Stimulated activated CD4-positive, alpha-beta T cell treated with anti-CD3 and anti-CD28 coated beads, Interleukin-15, amount 100 ng/mL, for 24 hours (primary cell): ENCODE measurements around the gene ATF1.
"Not testable (repeated sequence)": the region's sequence is repeated elsewhere in the genome, so short reads cannot be mapped to it uniquely, and the experiment has no call there.

Source experiments
- DNase-seq: peaks from one replicate; pipeline ENCODE4 v3.0.0-alpha.2; 2020

Gene ATF1

DNA sequence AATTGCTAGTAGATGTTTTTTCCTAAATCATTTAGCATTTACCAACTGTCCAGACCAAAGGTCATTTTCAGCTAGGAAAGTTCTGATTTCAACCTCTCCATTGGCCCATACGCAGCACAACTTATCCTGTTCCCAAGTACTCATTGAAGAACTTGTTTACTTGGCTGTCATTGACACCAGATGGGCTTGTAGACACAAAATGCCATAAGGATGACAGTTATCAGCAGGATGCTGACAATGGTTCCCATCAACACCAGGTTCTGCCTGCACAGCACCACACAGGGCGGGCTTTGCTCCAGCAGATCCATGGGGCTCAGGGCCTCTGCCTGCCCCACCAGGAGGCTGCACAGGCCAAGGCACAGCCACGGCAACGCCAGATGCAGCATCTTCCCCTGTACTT is 42.3 kb downstream of the ATF1 start:
- DNase-seq, result no peak

DNA sequence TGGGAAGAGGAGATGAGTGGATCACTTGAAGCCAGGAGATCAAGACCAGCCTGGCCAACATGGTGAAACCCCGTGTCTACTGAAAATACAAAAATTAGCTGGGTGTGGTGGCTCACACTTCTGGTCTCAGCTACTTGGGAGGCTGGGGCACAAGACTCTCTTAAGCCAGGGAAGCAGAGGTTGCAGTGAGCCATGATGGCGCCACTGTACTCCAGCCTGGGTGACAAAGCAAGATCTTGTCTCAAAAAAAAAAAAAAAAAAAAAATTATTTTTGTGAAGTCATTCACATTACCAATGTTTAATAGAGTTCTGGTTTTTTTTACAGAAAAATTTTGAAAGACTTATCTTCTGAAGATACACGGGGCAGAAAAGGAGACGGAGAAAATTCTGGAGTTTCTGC is 45.2 kb downstream of the ATF1 start:
- DNase-seq, result not testable (repeated sequence)

DNA sequence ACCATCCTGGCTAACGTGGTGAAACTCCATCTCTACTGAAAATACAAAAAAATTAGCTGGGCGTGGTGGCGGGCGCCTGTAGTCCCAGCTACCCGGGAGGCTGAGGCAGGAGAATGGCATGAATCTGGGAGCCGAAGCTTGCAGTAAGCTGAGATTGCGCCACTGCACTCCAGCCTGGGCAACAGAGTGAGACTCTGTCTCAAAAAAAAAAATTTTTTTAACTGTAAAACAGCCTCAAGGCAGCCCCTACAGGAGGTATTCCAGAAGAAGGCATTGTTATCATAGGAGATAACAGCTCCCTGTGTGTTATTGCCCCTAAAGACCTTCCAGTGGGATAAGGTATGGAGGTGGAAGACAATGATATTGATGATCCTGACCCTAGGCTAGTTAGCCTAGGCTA is 51.0 kb downstream of the ATF1 start:
- DNase-seq, result not testable (repeated sequence)

DNA sequence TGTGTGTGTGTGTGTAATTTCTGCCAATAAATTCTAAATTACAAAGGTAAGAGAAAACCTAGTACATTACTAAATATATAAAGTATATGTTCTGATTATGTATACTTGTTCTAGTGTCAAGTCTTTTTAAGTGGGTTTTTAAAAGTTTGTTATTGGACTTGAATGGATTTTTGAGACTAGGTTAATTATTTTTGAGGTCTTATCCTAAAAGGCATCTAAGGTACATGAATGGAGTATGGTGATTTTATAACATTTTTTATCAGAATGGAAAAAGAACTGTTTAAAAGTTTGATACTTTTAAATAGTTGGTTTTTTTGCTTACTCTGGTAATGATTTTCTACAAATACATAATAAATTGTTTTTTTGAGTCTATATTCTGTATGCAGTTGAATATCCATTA is 56.3 kb downstream of the ATF1 start:
- DNase-seq, result no peak

DNA sequence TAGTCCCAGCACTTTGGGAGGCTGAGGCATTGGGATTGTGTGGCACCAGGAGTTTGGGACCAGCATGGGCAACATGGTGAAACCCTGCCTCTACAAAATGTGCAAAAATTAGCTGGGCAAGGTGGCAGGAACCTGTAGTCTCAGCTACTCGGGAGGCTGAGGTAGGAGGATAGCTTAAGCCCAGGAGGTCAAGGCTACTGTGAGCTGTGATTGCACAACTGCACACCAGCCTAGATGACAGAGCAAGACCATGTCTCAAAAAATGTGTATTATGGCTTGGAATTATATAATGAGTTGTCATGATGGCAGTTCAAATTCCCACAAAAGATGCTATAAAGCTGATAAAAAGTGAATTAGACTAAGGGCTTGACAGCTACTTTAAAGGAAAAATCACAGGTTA is 58.2 kb downstream of the ATF1 start:
- DNase-seq, result no peak

DNA sequence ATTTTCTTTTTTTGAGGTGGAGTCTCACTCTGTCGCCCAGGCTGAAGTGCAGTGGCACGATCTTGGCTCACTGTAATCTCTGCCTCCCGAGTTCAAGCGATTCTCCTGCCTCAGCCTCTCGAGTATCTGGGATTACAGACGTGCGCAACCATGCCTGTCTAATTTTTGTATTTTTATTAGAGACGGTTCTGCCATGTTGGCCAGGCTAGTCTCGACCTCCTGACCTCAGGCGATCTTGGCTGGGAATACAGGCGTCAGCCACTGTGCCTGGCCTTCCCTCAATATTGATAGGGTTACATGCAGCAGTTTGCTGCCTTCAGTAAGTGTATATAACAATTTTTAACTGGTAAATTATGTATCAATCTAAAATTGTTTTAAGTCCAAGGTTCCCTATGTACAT is 59.8 kb downstream of the ATF1 start:
- not testable (repeated sequence) for DNase-seq

DNA sequence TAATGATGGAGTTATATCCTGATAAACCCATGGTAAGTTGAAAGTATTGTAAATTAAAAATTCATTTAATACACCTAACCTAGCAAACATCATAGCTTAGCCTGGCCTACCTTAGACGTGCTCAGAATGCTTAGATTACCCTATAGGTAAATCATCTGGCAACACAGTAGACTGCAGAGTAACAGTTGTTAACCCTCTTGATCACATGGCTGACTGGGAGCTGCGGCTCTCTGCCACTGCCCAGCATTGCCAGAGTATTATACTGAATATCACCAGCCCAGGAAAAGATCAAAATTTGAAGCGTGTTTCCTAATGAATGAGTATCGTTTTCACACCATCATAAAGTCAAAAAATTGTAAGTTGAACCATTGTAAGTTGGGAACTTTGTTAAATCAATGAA is 61.0 kb downstream of the ATF1 start:
- DNase-seq, result no peak

DNA sequence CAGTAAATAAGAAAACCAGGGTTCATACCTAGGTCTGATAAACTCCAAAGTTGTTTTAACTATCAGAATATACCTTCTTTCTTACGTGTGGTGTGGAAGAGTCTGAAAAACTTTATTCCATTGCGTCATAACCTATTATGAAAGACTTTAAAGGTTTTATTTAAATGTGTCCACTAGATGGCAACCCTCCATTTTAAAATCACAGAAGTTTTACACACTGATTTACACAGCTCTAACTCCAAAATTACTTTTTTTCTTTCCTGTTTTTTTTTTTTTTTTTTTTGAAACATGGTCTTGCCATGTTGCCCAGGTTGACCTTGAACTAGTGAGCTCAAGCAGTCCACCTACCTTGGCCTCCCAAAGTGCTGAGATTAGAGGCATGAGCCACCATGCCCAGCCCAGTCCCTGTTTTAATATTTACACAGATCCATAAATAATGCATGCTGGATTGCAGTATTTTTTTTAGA is 61.5 kb downstream of the ATF1 start:
- DNase-seq, result no peak

DNA sequence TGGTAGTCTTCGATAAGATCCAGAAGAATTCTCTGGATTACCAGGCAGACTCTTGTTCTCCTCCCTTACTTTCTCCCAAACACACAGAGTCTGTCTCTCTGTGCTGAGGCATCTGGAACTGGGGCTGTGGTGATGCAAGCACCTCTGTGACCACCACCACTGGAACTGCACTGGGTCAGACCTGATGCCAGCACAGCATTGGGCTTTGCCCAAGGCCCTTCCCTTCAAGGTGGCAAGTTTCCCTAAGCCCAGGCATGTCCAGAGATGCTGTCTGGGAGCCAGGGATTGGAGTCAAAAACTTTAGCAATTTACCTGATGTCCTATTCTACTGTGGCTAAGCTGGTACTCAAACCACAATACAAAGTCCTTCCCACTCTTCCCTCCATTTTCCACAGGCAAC is 64.2 kb downstream of the ATF1 start:
- DNase-seq, result no peak

DNA sequence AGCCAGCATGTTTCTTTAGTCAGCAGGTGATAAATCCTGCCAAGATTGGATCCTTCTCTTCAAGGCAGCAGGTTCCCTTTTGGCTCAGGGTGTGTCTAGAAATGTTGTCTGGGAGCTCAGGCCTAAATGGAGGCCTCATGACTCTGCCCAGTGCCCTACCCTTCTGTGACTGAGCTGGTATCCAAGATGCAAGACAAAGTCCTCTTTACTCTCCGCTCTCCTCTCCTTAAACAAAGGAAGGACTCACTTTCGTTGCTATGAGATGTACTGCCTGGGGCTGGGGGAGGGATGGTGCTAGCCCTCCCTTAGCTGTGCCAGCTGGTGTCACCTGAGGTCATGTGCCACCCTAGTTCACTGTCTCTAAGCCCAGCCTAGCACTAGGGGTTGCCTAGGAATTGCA is 65.0 kb downstream of the ATF1 start:
- no peak for DNase-seq

DNA sequence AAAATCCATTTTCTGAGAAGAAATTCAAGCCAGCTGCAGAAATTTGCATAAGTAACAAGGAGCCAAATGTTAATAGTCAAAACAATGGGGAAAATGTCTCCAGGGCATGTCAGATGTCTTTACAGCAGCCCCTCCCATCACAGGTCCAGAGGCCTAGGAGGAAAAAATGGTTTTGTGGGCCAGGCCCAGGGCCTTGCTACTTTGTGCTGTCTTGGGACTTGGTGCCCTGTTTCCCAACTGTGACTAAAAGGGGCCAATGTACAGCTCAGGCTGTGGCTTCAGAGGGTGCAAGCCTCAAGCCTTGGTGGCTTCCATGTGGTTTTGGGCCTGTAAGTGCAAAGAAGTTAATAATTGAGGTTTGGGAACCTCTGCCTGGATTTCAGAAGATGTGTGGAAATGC is 69.9 kb downstream of the ATF1 start:
- DNase-seq, result not testable (repeated sequence)

DNA sequence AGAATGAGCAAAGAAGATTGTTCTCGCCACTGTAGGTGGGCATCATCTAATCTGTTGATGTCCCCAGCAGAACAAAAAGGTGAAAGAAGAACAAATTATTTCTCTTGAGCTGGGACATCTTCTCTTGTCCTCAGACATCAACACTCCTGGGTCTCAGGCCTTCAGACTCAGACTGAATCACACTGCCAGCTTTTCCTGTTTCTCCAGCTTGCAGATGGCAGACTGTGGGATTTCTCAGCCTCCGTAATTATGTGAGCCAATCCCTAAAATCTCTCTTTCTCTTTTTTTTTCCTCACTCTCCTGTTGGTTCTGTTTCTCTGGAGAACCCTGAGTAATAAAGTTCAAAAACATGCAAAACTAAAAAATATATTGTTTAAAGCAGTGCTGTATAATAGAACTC is 75.1 kb downstream of the ATF1 start:
- DNase-seq, result no peak

DNA sequence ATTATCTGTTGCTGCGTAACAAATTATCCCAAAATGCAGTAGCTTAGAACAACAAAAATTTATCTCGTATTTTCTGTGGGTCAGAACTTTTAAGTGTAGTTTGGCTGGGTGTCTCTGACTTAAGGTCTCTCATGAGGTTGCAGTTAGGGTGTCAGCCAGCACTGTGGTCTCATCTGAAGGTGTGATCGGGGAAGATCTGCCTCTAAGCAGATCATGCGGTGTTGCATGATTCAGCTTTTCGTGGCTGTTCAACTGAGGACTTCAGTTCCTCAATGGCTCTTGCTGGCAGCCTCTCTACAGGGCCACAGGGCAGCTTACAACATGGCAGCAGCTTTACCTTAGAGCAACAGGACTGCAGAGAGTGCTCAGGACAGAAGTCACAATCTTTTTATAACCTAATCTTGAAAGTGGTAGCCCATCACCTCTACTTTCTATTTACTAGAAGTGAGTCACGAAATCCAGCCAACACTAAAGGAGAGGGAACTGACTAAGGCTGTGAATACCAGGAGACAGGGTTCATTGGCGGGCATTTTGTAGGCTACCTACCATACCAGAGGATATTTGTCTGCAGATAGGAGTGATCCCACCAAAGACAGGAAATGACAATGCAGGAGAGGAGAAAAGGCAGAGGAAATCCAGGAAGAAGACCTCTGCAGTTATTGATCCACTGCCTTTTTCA is 77.0 kb downstream of the ATF1 start:
- no peak for DNase-seq

DNA sequence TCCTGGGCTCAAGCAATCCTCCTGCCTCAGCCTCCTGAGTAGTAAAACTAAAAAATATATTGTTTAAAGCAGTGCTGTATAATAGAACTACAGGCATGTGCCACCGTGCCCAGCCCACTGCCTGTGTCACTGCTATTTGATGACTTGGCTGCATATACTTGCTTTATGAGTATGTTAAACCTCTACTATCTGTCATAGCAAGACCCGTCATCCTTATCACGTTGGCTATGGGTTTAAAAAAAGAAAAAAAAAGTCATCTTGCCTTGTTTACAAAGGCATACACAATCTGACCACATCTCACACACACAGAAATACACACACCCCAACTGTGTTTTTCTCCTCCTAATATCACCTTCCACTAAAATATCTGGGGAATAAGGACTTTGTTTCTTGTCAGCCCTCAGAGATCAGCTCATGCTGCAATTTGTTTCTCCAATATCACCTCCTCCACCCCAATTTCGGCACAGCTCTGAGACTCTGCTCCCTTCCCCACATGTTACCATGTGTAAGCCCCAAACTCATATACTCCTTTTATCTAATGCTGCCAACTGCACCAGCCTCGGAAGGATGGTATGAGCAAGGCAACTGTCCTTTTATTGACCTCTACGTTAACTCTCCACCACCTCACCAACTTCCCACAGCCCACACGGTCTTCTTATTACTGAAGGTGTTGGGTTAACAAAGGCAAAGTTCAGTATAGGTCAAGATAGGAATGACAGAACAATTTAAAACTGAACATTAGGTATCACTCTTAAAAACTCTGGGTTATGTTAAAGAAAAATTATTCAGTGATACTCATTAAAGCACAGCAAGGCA is 78.0 kb downstream of the ATF1 start:
- no peak for DNase-seq

DNA sequence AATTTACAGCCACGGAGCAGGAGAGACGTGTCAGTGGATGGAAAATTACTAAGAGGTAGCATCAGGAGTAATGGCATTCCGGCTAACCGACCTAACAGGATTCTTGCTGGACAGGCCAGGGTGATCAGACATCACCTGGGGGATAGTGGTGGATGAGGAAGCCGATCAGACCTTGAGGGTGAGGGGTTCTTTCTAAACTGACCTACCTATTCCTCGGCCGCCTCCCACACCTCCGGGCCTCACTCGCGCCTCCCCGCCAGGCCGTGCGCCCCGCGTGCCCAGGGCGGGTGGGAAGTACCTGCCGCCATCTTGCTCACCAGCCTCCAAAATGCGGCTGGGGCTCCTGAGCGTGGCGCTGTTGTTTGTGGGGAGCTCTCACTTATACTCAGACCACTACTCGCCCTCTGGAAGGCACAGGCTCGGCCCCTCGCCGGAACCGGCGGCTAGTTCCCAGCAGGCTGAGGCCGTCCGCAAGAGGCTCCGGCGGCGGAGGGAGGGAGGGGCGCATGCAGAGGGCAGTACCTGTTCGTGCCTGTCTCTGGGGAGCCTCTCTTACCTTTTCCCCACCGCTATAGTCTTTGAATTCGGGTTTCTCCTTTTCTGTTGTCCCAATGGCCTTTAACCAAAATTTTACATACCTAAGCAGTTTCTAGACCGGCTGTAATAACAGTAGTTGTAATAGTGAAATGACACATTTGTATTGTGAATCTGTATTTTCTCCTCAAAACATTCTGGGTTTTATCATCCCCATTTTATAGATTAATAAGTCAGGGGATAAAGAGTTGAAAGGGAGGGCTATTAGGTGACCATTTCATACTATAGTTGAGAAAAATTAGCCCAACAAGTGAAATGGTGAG is 79.0 kb downstream of the ATF1 start, which contains the start of gene TMPRSS12:
TSS of gene TMPRSS12 (plus strand) at position 290 of the 857 bp plus-strand sequence. CDS start at position 329, 39 bp downstream.
- DNase-seq, result no peak

DNA sequence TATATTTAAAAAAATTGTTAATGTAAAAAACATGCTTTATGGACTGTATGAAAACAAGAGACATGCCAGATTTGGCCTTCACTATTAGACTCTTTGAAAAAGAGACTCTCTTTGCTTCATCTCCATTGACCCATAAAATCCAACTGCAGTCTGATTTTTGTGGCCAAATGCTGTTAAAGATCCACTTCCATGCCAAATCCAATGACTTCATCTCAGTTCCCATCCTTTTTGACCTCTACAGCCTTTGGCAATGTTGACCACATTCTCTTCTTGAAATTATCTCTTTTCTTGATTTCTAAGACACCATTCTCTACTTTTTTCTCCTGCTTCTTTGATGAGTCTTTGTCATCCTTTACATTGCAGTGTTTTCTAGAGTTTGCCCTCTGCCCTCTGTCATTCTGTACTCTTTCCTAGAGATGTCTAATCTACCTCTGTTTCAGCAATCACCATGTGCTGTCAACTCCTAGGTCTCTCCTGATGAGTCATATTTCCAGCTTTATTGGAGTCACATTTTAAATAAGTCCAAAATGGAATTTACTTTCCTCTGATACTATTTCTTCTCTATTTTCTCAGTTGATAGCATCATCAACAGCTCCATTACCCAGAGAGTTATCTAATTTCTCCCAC is 81.2 kb downstream of the ATF1 start:
- no peak for DNase-seq

DNA sequence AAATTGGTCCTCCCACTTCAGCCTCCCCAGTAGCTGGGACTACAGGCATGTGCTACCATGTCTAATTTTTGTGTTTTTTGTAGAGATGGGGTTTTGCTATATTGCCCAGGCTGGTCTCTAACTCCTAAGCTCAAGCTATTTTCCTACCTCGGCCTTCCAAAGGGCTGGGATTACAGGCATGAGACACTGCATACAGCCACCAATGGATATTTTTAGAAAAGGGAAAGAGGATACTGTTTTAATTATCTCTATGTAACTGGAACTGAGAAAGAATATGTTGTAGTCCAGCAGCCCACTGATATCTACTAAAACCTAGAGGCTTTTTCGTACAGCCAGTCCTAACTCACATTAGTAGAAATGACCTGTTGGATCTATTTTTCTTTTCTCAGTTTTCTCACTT is 85.1 kb downstream of the ATF1 start:
- no peak for DNase-seq

DNA sequence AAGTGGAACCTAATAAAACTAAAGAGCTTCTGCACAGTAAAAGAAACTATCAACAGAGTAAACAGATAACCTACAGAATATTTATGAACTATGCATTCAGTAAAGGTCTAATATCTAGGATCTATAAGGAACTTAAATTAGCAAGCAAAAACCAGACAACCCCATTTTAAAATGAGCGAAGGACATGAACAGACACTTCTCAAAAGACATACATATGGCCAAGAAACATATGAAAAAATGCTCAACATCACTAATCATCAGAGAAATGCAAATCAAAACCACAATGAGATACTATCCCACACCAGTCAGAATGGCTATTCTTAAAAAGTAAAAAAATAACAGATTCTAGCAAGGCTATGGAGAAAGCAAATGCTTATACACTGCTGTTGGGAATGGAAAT is 91.3 kb downstream of the ATF1 start:
- not testable (repeated sequence) for DNase-seq

DNA sequence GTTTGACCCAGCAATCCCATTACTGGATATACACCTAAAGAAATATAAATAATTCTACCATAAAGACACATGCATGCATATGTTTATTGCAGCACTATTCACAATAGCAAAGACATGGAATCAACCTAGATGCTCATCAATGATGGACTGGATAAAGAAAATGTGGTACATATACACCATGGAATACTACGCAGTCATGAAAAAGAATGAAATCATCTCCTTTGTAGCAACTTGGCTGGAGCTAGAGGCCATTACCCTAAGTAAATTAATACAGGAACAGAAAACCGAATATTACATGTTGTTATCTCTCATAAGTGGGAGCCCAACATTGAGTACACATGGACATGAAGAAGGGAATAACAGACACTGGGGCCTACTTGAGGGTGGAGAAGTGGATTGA is 91.8 kb downstream of the ATF1 start:
- DNase-seq, result not testable (repeated sequence)

DNA sequence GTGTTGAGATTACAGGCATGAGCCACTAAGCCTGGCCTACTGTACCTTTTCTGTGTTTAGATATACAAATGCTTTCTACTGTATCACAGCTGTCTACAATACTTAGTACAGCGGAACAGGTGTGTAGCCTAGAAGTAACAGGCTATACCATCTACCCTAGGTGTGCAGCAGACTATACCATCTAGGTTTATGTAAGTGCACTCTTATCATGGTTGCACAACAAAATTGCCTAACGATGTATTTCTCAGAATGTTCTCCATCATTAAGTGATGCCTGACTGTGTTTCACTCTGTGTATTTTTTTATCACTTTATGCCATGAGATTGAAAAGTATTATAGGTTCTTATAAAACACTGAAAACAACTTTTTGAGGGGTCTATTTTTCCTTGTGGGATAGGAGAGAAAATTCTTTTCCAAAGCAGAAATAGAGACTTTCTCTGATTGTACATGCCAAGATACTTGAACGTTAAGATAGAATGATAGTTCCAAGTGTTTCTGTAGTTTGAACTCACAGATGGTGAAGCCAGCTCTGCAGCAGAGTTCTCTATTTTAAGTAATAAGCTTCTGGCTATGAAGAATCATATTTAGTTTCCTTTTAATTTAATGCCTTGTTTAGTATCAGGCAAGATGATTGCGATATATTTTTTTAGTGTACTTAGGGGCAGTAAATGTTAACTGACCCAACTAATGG is 95.9 kb downstream of the ATF1 start:
- no peak for DNase-seq

DNA sequence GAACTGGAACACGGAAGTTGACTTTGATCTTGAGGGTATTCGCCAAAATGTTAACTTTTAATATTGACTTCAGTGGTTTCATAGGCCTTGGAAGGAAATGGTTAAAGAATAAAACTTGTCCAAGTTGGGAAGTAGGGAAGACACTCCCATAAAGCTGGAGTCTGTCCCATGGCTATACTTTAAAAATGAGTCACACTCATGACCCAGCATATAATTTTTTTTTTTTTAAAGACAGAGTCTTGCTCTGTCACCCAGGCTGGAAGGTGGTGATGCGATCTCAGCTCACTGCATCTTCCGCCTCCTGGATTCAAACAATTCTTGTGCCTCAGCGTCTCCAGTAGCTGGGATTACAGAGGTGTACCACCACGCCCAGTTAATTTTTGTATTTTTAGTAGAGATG is 98.4 kb downstream of the ATF1 start:
- DNase-seq, result no peak

DNA sequence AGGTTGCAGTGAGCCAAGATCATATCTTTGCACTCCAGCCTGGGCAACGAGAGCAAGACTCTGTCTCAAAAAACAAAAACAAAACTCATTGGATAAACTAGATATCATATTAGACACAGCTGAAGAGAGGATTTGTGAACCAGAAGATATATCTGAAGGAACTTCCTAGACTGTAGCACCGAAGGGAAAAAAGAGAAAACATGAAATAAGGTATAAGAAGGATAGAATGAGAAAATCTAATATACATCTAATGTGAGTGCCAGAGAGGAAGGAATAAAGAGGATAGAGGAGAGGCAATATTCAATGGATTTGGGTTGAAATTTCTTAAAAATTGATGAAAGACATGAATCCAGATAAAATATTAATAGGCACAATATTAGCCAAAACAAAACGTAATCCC is 101.4 kb downstream of the ATF1 start:
- DNase-seq, result no peak
